Mesenchymal stem cell (in vitro differentiated cells and primary cell): ENCODE data around the gene ADK.

ENCODE experiments used
- DNase-seq: peaks from one replicate; pipeline ENCODE4 v3.0.0-alpha.2; 2013
- H2AFZ ChIP-seq: one replicate; pipeline ENCODE4 v1.6.1; 2013; ENCODE audit warnings: low read depth, mild to moderate bottlenecking, control low read depth, inconsistent platforms, low read length, moderate library complexity
- H2AK5ac ChIP-seq: 2 replicates; pipeline ENCODE4 v1.6.1; 2013; ENCODE audit warnings: low read length, moderate library complexity, mild to moderate bottlenecking, inconsistent platforms; ENCODE audit not compliant: severe bottlenecking
- H2BK120ac ChIP-seq: one replicate; pipeline ENCODE4 v1.6.1; 2013; ENCODE audit warnings: low read depth, mild to moderate bottlenecking, inconsistent platforms, low read length, moderate library complexity
- H2BK12ac ChIP-seq, 2 experiments: one replicate each; pipeline ENCODE4 v1.6.1; 2013; ENCODE audit warnings: inconsistent platforms in 2 of 2, low read length in 2 of 2, mild to moderate bottlenecking in 2 of 2, moderate library complexity in 2 of 2, control low read depth in 1 of 2
- H2BK15ac ChIP-seq: one replicate; pipeline ENCODE4 v1.6.1; 2013; ENCODE audit warnings: mild to moderate bottlenecking, low read depth, inconsistent platforms; ENCODE audit not compliant: poor library complexity, severe bottlenecking
- H2BK5ac ChIP-seq: 2 replicates; pipeline ENCODE4 v1.6.1; 2013; ENCODE audit warnings: low read depth, mild to moderate bottlenecking, low read length, control low read depth, inconsistent platforms; ENCODE audit not compliant: poor library complexity, severe bottlenecking
- H3K14ac ChIP-seq, 2 experiments: one replicate each; pipeline ENCODE4 v1.6.1; 2013; ENCODE audit warnings: inconsistent platforms in 2 of 2, low read length in 2 of 2, control low read depth in 1 of 2, mild to moderate bottlenecking in 1 of 2, moderate library complexity in 1 of 2
- H3K18ac ChIP-seq, 2 experiments: one replicate each; pipeline ENCODE4 v1.6.1; 2013; ENCODE audit warnings: inconsistent platforms in 2 of 2, low read length in 2 of 2, control low read depth in 1 of 2, low read depth in 1 of 2, mild to moderate bottlenecking in 1 of 2
- H3K23ac ChIP-seq, 2 experiments: one replicate each; pipeline ENCODE4 v1.6.1; 2013; ENCODE audit warnings: inconsistent platforms in 2 of 2, low read length in 2 of 2, mild to moderate bottlenecking in 2 of 2, moderate library complexity in 2 of 2, control low read depth in 1 of 2
- H3K27ac ChIP-seq: 2 replicates; pipeline ENCODE4 v1.5.1; 2013; ENCODE audit warnings: mild to moderate bottlenecking, moderate library complexity, low read length, control low read depth, inconsistent platforms; ENCODE audit not compliant: poor library complexity, severe bottlenecking
- H3K27me3 ChIP-seq, 2 experiments: 2 replicates each; pipeline versions ENCODE4 v1.6.1 to v1.7.0; 2013; ENCODE audit warnings: low read length in 2 of 2, mild to moderate bottlenecking in 2 of 2, moderate library complexity in 2 of 2, control low read depth in 1 of 2, inconsistent platforms in 1 of 2; ENCODE audit not compliant: control insufficient read depth in 1 of 2, insufficient read depth in 1 of 2
- H3K36me3 ChIP-seq, 2 experiments: 2 replicates each; pipeline versions ENCODE4 v1.6.1 to v1.7.0; 2013; ENCODE audit warnings: low read length in 2 of 2, control low read depth in 1 of 2, inconsistent platforms in 1 of 2, low read depth in 1 of 2, mild to moderate bottlenecking in 1 of 2; ENCODE audit not compliant: insufficient read depth in 2 of 2, control insufficient read depth in 1 of 2
- H3K4ac ChIP-seq, 2 experiments: one replicate each; pipeline ENCODE4 v1.6.1; 2013; ENCODE audit warnings: inconsistent platforms in 2 of 2, low read length in 2 of 2, mild to moderate bottlenecking in 2 of 2, moderate library complexity in 2 of 2, control low read depth in 1 of 2, low read depth in 1 of 2
- H3K4me1 ChIP-seq: 2 replicates; pipeline ENCODE4 v1.6.1; 2013; ENCODE audit warnings: low read depth, low read length, control low read depth; ENCODE audit not compliant: control insufficient read depth, insufficient read depth
- H3K4me2 ChIP-seq: 2 replicates; pipeline ENCODE4 v1.6.1; 2013; ENCODE audit warnings: low read length, mild to moderate bottlenecking, inconsistent platforms; ENCODE audit not compliant: poor library complexity, severe bottlenecking
- H3K4me3 ChIP-seq, 2 experiments: 2 replicates each; pipeline versions ENCODE4 v1.5.1 to v1.7.0; 2013; ENCODE audit warnings: low read length in 2 of 2, mild to moderate bottlenecking in 2 of 2, control low read depth in 1 of 2, low read depth in 1 of 2; ENCODE audit not compliant: insufficient read depth in 1 of 2
- H3K79me1 ChIP-seq: replicated peaks from 2 replicates; pipeline ENCODE4 v1.6.1; 2013; ENCODE audit warnings: mild to moderate bottlenecking, control low read depth, low read length, inconsistent platforms; ENCODE audit not compliant: poor library complexity, severe bottlenecking
- H3K9ac ChIP-seq: 2 replicates; pipeline ENCODE4 v1.7.0; 2013; ENCODE audit warnings: mild to moderate bottlenecking, low read length, moderate library complexity
- H3K9me3 ChIP-seq: 2 replicates; pipeline ENCODE4 v1.7.0; 2013; ENCODE audit warnings: mild to moderate bottlenecking, low read length; ENCODE audit not compliant: control insufficient read depth
- H4K8ac ChIP-seq: one replicate; pipeline ENCODE4 v1.6.1; 2013; ENCODE audit warnings: inconsistent platforms, mild to moderate bottlenecking, low read length, moderate library complexity
- H4K91ac ChIP-seq: one replicate; pipeline ENCODE4 v1.6.1; 2013; ENCODE audit warnings: mild to moderate bottlenecking, low read length, inconsistent platforms
- WGBS: methylation state at CpG from one replicate; pipeline ENCODE4 v1.1.7; 2013; ENCODE audit warnings: mixed read lengths; 5-methylcytosine and 5-hydroxymethylcytosine counted together

ADK gene

GRCh38 chr10:74175510-74176379 lies 24.7 kb downstream of the ADK start:
- H4K8ac ChIP-seq: peak overlapping the region; percentile 66
- no peaks in the 10 kb centered on the region for H3K27me3 ChIP-seq
- H2BK5ac ChIP-seq: no peak overlapping the region
- H3K79me1 ChIP-seq: peaks cover 4% of the 10 kb centered on the region
- H3K4me1 ChIP-seq: no peaks in the 10 kb centered on the region
- 27% methylated on average over 8 of the region's 10 CpGs for WGBS
- peak overlapping the region in 1 of 2 experiments; percentile 60 for H3K4ac ChIP-seq
- H3K9ac ChIP-seq: peak overlapping the region; percentile 99
- no peak overlapping the region for H2BK12ac ChIP-seq
- peak overlapping the region; percentile 81 for H3K4me2 ChIP-seq
- no peak overlapping the region for H3K23ac ChIP-seq
- no peak overlapping the region for H3K14ac ChIP-seq
- H2AK5ac ChIP-seq: no peak overlapping the region
- H2AFZ ChIP-seq: peak overlapping the region; percentile 10
- H2BK15ac ChIP-seq: no peak overlapping the region
- H3K9me3 ChIP-seq: no peaks in the 10 kb centered on the region
- DNase-seq: no peak
- H2BK120ac ChIP-seq: no peak overlapping the region
- peak overlapping the region; percentile 74 to 100 for H3K4me3 ChIP-seq
- no peaks in the 10 kb centered on the region for H3K36me3 ChIP-seq
- peak overlapping the region; percentile 82 for H3K27ac ChIP-seq
- H4K91ac ChIP-seq: no peak overlapping the region
- H3K18ac ChIP-seq: peak overlapping the region; percentile 82 to 89

DNA sequence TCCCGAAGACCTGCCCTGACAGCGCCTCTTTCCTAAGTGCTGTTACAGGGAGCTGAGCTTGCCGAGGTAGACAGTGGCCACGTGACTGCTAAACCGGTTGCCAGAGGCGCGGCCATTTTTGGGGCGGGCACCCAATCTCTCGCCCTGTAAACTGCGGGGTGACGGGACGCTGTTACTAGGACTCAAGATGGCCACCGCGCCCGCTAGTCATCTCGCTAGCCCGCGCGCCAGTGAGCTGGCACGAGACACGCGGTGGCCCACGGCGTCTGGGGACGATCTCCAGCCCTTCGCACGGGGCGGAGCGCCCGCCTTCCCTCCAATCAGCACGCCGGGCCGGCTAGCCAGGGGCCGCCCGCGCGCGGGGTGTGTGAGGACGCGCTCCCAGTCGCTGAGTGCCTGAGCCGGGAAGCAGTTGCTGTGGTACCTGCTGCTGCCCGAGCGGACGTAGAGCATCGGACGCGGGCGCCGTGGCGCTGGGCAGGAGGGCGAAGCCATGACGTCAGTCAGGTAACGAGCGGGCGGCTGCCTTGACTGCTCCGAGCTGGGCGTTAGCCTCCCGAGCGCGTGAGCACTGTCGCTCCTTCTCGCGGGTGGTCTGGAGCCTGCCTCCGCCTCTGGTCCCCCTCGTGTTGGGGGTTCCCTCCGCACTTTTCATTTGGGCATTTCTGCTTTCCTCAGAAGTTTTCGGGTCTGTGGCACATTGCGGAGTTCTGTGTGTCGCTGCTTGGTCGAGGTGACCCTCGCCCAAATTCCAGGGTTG lies 25.5 kb downstream of the ADK start:
- DNase-seq: peak; percentile 97
- Histone ChIP-seq H3K9me3 (no peaks in the 10 kb centered on the region), H3K4me2 (peak overlapping the region; percentile 81), H3K4me1 (no peaks in the 10 kb centered on the region), H2BK15ac (no peak overlapping the region), H3K14ac (peak overlapping the region in 1 of 2 experiments; percentile 35), H4K8ac (peak overlapping the region; percentile 57), H3K23ac (peak overlapping the region in 1 of 2 experiments; percentile 63), H2AK5ac (no peak overlapping the region), H3K18ac (peak overlapping the region; percentile 82 to 89), H2AFZ (peak overlapping the region; percentile 10), H3K27me3 (no peaks in the 10 kb centered on the region), H3K79me1 (peaks cover 4% of the 10 kb centered on the region), H2BK120ac (no peak overlapping the region), H3K9ac (peak overlapping the region; percentile 99), H2BK5ac (no peak overlapping the region), H3K27ac (peak overlapping the region; percentile 82), H3K36me3 (no peaks in the 10 kb centered on the region), H3K4ac (peak overlapping the region in 1 of 2 experiments; percentile 60), H2BK12ac (peak overlapping the region in 1 of 2 experiments; percentile 26), H3K4me3 (peak overlapping the region; percentile 74 to 100), H4K91ac (peak overlapping the region; percentile 29)
- under 1% methylated on average over 69 of the region's 72 CpGs for WGBS

DNA sequence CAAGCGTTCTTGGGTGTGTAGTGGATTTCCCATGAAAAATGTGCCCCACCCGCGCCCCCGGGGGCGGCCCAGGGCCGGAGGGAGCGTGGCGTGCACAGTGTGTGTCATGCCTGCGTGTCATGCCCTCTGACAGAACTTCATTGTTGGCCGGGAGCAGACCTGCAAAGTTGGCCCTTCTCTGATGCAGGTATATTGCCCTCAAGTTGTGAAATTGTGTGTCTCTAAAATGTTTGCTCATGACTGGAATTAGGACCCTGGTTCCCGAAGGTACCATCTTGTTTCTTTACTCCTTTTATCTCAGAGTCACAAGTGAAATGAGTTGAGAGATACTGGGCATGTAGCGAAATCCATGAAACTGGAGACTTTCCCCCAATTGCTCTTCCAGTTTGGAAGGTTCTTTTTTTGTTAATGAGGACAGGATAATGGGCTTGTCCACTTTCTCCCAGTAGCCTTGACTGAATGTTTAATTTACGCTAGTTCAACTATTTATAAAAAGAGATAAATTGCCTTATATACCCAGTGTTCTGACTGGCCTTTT lies 26.2 kb downstream of the ADK start:
- Histone ChIP-seq H3K23ac (peak overlapping the region in 1 of 2 experiments; percentile 63), H3K9me3 (no peaks in the 10 kb centered on the region), H3K4me3 (peak overlapping the region; percentile 74 to 100), H3K4ac (peak overlapping the region in 1 of 2 experiments; percentile 28), H3K27me3 (no peaks in the 10 kb centered on the region), H3K36me3 (no peaks in the 10 kb centered on the region), H3K9ac (peak overlapping the region; percentile 99), H2BK120ac (no peak overlapping the region), H2BK12ac (peak overlapping the region in 1 of 2 experiments; percentile 29), H2AK5ac (no peak overlapping the region), H3K14ac (peak overlapping the region in 1 of 2 experiments; percentile 35), H3K18ac (peak overlapping the region; percentile 1 to 50), H3K79me1 (peaks cover 2% of the 10 kb centered on the region), H4K8ac (no peak overlapping the region), H3K4me2 (peak overlapping the region; percentile 81), H3K27ac (peak overlapping the region; percentile 66), H4K91ac (no peak overlapping the region), H2BK15ac (no peak overlapping the region), H2BK5ac (no peak overlapping the region), H2AFZ (peak overlapping the region; percentile 10), H3K4me1 (no peaks in the 10 kb centered on the region)
- WGBS: 10% methylated on average over 11 of the region's 13 CpGs
- peak; percentile 52 for DNase-seq
